Transverse colon (tissue), 4 donors: ENCODE measurements around the gene KRT2.

Experiments used
- POLR2A ChIP-seq: fragments of 450-650 bp; IDR thresholded peaks from one replicate; pipeline ENCODE4 v1.6.1; 2016; ENCODE audit warnings: antibody characterized with exemption, mild to moderate bottlenecking, moderate library complexity
- POLR2AphosphoS5 ChIP-seq, 3 donors: sonication (generic); formaldehyde crosslinking; IDR thresholded peaks; one replicate each; pipeline ENCODE4 v1.6.1; 2016; ENCODE audit warnings: antibody characterized with exemption in 3 of 3
- TF ChIP-seq, protein P1 (sequence below), 5 experiments: fragments of 200-600 bp in 3 of 5; fragments of 450-650 bp in 2 of 5; sonication (generic) in 3 of 5; IDR thresholded peaks; 1 replicate in 2 of 5; 2 replicates in 3 of 5; pipeline ENCODE4 v1.5.1; 2016 to 2017; ENCODE audit warnings: antibody characterized with exemption in 5 of 5, inconsistent platforms in 3 of 5, mild to moderate bottlenecking in 2 of 5, moderate library complexity in 1 of 5

- TF ChIP-seq, protein P1, sequence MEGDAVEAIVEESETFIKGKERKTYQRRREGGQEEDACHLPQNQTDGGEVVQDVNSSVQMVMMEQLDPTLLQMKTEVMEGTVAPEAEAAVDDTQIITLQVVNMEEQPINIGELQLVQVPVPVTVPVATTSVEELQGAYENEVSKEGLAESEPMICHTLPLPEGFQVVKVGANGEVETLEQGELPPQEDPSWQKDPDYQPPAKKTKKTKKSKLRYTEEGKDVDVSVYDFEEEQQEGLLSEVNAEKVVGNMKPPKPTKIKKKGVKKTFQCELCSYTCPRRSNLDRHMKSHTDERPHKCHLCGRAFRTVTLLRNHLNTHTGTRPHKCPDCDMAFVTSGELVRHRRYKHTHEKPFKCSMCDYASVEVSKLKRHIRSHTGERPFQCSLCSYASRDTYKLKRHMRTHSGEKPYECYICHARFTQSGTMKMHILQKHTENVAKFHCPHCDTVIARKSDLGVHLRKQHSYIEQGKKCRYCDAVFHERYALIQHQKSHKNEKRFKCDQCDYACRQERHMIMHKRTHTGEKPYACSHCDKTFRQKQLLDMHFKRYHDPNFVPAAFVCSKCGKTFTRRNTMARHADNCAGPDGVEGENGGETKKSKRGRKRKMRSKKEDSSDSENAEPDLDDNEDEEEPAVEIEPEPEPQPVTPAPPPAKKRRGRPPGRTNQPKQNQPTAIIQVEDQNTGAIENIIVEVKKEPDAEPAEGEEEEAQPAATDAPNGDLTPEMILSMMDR (IDR thresholded peaks at IDR 0.05), result no peak
- TF ChIP-seq POLR2A, result no peak
- TF ChIP-seq POLR2AphosphoS5 (IDR thresholded peaks at IDR 0.05), result no peak
These were observed 29.7 kb downstream of the KRT2 start for GRCh38 chr12:52622349-52622748.
